IPS DF 6.9 (cell line): Measurements from ENCODE around the gene DLGAP1.
"Not testable (repeated sequence)": the region's sequence is repeated elsewhere in the genome, so short reads cannot be mapped to it uniquely, and the experiment has no call there.

Experiments used
- DNase-seq: peaks from one replicate; pipeline ENCODE4 v3.0.0-alpha.2; 2013; ENCODE audit warnings: low read depth, low spot score
- H3K27ac ChIP-seq: one replicate; pipeline ENCODE4 v1.5.1; 2013; ENCODE audit warnings: low read length, control low read depth
- H3K27me3 ChIP-seq: 2 replicates; pipeline ENCODE4 v1.6.1; 2013; ENCODE audit warnings: mild to moderate bottlenecking, low read length; ENCODE audit not compliant: control insufficient read depth, insufficient read depth
- H3K36me3 ChIP-seq: 2 replicates; pipeline ENCODE4 v1.6.1; 2013; ENCODE audit warnings: low read length; ENCODE audit not compliant: control insufficient read depth, insufficient read depth
- H3K4me1 ChIP-seq: 2 replicates; pipeline ENCODE4 v1.6.1; 2013; ENCODE audit warnings: low read length; ENCODE audit not compliant: control insufficient read depth, insufficient read depth
- H3K4me3 ChIP-seq: 2 replicates; pipeline ENCODE4 v1.5.1; 2013; ENCODE audit warnings: mild to moderate bottlenecking, low read length
- H3K9me3 ChIP-seq: 2 replicates; pipeline ENCODE4 v1.6.1; 2013; ENCODE audit warnings: low read length, inconsistent platforms; ENCODE audit not compliant: control insufficient read depth, insufficient read depth
- WGBS: extraction: QIAGEN DNeasy Blood & Tissue Kit; methylation state at CpG from one replicate; pipeline ENCODE4 v1.1.7; 2013; ENCODE audit warnings: mixed read lengths, missing lambda C conversion rate; ENCODE audit not compliant: insufficient read length, insufficient coverage; 5-methylcytosine and 5-hydroxymethylcytosine counted together

DLGAP1 gene

DNA sequence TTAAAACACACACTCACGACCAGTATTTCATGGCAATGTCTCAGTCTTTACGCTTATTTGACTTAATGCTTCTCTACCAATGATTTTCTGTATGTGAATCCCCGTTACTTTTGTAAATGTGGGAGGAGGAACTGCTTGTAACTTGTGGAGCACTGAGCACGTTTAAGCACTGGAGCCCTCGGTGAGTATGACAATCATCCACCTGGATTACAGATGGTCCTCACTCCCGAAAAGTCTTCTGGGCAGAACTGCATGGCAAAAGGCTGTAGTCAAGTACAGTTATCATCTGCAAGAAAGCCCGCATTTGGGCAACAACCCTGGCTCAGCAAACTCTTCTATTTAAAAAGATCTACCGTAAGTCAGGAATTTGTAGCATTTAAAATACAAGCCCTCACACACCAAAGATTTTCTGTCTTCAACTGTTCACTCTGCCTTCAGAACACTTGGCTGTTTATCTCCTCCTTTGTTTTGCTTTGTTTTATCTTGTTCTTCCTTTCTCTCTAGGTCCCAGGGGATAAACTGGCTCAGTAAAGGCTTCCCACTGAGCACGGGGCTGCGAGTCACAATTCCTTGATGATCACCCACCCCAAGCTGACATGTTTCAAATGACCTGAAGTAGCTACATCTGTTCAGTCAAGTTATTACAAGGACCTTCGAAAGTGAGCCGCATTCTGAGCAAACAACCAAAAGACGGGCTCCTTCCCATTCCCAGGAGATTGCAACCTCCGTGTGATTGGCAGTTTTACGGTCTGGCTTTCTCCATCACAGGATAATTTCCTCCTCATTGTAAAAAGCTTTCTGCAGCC lies 102.2 kb downstream of the DLGAP1 start:
- no peak overlapping the region for H3K4me3 ChIP-seq
- peaks cover 6% of the 10 kb centered on the region; the same call in 1 of the 2 replicates for H3K4me1 ChIP-seq
- no peak overlapping the region for H3K27ac ChIP-seq
- WGBS: no CpG with 5 or more reads among the region's 15 CpGs
- no peak for DNase-seq
- no peaks in the 10 kb centered on the region for H3K27me3 ChIP-seq
- H3K36me3 ChIP-seq: no peaks in the 10 kb centered on the region
- no peaks in the 10 kb centered on the region for H3K9me3 ChIP-seq

DNA sequence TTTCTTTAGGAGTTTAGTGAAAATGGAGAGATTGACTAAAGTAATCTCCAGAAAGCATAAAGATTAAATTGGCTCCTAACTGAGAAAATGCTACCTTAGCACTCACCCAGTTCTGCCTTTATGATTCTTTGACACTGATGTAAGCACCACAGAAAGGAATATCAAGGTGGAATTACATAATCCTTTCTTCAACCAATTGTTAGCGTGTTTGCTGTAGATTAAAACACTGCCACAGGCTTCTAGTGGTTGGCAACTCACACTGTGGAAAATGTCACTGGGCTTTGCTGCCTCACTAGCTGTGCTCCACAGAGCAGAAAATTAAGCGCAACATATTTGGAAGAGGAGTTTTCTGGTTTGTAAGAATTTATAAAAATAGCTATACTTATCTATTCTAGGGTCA lies 104.1 kb downstream of the DLGAP1 start:
- H3K4me3 ChIP-seq: no peak overlapping the region
- no peak for DNase-seq
- no peaks in the 10 kb centered on the region for H3K27me3 ChIP-seq
- peaks cover 6% of the 10 kb centered on the region; the same call in 1 of the 2 replicates for H3K4me1 ChIP-seq
- no CpG with 5 or more reads among the region's 2 CpGs for WGBS
- no peaks in the 10 kb centered on the region for H3K9me3 ChIP-seq
- H3K36me3 ChIP-seq: no peaks in the 10 kb centered on the region
- no peak overlapping the region for H3K27ac ChIP-seq

DNA sequence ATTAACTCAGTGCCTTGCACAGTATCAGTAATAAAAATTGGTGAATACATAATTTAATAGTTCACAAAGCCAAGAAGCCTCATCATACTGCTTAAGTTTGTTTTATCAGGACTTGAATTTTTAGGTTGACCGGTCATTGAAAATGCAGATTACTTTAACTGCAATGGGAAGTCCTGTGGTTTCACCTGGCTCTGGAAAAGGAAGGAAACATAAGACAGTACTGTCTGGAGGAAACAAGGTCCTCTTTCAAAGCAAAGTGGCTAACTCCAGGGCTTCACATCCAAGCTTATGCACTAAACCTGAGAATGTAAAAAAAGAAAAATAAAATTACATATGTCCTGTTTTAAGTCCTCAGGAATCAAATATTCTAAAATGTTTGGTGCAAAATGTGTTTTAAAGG lies 119.7 kb downstream of the DLGAP1 start:
- Histone ChIP-seq H3K9me3 (no peaks in the 10 kb centered on the region), H3K27me3 (no peaks in the 10 kb centered on the region), H3K36me3 (no peaks in the 10 kb centered on the region), H3K27ac (no peak overlapping the region), H3K4me3 (no peak overlapping the region), H3K4me1 (peaks cover 2% of the 10 kb centered on the region; the same call in 1 of the 2 replicates)
- no peak for DNase-seq
- no CpG with 5 or more reads among the region's 1 CpG for WGBS

DNA sequence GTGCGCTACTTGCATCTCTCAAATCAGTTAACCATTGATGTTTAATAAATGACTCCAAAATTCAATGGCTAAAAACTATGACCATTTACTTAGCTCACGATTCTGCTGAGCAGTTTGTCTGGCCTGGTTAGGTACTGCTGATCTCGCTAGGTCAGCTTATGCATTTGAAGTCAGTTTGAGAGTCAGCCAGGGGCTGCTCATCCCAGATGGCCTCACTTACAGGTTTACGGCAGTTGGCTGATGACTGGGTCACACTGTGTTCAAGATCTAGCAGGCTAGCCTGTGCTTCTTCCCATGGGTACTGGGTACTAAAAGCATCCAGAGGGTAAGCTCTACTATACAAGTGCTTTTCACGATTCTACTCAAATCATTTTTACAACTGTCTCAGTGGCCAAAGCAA lies 122.1 kb downstream of the DLGAP1 start:
- Histone ChIP-seq H3K9me3 (no peaks in the 10 kb centered on the region), H3K27ac (no peak overlapping the region), H3K4me3 (no peak overlapping the region), H3K36me3 (no peaks in the 10 kb centered on the region), H3K27me3 (no peaks in the 10 kb centered on the region), H3K4me1 (peaks cover 3% of the 10 kb centered on the region)
- no peak for DNase-seq
- WGBS: no CpG with 5 or more reads among the region's 5 CpGs

DNA sequence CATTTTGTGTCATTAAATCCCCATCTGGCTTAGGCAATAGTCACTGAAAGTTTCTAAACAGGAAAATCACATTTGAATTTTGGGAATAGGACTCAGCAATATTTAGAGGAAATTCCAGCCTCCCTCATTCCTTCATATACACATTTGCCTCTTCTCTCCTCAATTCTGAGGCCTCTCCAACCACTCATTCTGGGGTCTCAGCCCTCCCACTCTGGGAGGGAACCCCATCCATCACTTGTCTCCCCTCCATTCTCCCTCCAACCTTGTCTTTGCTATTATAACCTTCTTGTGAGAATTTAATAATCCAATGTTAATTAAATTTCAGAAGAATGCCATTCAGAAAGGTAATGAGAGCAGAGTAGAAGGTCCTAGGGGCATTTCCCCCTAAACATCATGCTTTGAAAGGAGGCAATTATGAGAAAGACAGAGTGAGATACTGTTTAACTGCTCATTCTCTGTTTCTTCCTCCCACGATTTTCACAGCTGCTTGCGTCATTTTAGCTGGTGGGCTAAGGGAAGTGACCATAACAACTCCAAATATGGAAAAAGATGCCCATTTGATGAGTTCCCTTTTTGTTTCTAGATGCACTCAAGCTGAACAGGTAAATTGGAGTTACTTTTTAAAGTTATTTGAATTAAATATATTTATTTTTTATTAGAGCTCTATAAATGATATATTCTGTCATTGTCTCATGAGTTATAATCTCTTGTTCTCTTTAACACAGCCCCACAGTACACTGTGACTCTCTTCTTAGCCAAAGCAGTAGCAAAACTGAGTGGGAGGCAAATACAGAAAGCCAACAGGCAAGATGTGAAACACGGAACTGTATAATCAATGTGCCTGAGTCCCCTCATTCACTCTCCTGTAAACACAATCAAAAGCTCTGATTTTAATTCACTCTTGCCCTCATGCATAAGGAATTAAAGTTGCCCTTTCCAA lies 135.1 kb downstream of the DLGAP1 start:
- no CpG with 5 or more reads among the region's 3 CpGs for WGBS
- H3K4me1 ChIP-seq: 0 out of 2 replicates have a peak, but pooled peaks cover 1% of the 10 kb centered on the region
- H3K36me3 ChIP-seq: no peaks in the 10 kb centered on the region
- H3K27ac ChIP-seq: no peak overlapping the region
- no peak for DNase-seq
- no peaks in the 10 kb centered on the region for H3K27me3 ChIP-seq
- H3K9me3 ChIP-seq: no peaks in the 10 kb centered on the region
- no peak overlapping the region for H3K4me3 ChIP-seq

DNA sequence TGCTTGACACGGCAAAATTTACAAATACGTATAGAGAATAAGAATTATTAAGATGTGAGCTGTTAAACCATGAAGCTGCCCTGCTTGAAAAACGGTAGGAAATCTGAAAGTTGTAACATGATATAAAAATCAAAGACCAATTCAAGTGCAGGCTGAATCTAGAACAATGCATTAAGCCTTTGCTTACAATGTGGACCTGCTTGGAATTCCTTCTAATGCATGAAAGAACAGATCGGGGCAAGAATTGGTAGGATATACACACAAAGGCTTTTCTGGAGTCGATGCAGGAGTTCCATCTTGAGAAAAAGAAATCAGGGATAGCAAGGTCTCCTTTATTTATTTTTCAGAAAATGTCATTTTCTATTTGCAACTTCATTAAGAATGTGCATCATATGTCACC lies 136.8 kb downstream of the DLGAP1 start:
- no peaks in the 10 kb centered on the region for H3K36me3 ChIP-seq
- WGBS: no CpG with 5 or more reads among the region's 5 CpGs
- H3K9me3 ChIP-seq: no peaks in the 10 kb centered on the region
- H3K27ac ChIP-seq: no peak overlapping the region
- H3K4me3 ChIP-seq: no peak overlapping the region
- DNase-seq: no peak
- no peaks in the 10 kb centered on the region for H3K27me3 ChIP-seq
- 0 out of 2 replicates have a peak, but pooled peaks cover 1% of the 10 kb centered on the region for H3K4me1 ChIP-seq

DNA sequence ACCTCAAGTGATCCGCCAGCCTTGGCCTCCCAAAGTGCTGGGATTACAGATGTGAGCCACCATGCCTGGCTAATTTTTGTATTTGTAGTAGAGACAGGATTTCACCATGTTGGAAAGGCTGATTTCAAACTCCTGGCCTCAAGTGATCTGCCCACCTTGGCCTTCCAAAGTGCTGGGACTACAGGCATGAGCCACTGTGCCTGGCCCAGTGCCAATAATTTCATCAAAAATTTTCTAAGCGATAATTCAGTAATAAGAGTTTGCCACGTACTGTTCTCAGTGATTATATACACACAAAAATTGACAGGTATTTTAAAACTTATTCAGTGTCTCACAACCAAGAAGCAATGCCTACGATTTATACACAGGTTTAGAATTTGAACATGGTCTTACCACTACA lies 143.2 kb downstream of the DLGAP1 start:
- not testable (repeated sequence) for H3K9me3 ChIP-seq

DNA sequence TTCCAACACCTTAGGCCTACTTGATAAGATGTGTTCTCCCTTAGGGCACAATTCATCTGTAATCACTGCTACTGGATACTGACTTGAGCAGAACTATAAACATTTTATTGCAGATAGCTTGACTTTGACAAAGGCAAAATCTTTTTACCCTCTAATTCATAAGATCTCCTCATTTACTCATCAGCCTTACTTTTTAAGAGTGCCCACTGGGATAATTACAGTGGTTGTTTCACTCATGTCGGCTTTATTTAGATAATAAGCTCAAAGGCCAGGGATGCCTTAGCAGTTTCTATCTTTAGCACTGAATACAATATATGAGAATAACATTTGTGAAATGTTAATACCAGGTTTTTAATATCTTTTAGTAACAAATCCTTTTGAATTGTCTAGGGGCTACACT lies 144.0 kb downstream of the DLGAP1 start:
- no peak for DNase-seq
- H3K4me3 ChIP-seq: no peak overlapping the region
- no peaks in the 10 kb centered on the region for H3K9me3 ChIP-seq
- no CpG with 5 or more reads among the region's 1 CpG for WGBS
- no peaks in the 10 kb centered on the region for H3K4me1 ChIP-seq
- H3K27ac ChIP-seq: no peak overlapping the region
- no peaks in the 10 kb centered on the region for H3K27me3 ChIP-seq
- no peaks in the 10 kb centered on the region for H3K36me3 ChIP-seq

More for the DNA sequence above, 143.2 kb downstream of the DLGAP1 start:
- H3K4me1 ChIP-seq, H3K27me3 ChIP-seq, DNase-seq, H3K27ac ChIP-seq, H3K36me3 ChIP-seq, H3K4me3 ChIP-seq: not testable (repeated sequence)
- no CpG with 5 or more reads among the region's 4 CpGs for WGBS

DNA sequence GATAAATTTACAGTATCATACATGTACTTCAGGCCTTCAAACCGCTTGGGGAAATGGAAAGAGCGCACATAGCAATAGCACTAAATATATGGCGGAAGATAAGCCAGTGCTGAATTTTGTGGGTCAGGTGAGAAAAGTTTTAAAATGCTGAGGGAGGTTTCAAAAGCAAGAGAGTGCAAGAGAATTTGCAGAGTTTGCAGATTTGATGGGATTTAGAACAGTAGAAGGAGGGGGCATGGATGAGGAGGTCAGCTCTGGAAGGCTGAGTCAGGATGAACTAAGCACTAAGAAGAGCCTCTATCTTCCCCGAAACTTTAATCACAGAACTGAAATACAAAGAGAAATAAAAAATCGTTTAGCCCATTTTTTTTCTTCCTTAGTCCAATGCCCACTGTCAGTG lies 145.9 kb downstream of the DLGAP1 start:
- Histone ChIP-seq H3K4me1 (no peaks in the 10 kb centered on the region), H3K4me3 (no peak overlapping the region), H3K36me3 (no peaks in the 10 kb centered on the region), H3K27ac (no peak overlapping the region), H3K27me3 (no peaks in the 10 kb centered on the region), H3K9me3 (no peaks in the 10 kb centered on the region)
- no peak for DNase-seq
- WGBS: no CpG with 5 or more reads among the region's 5 CpGs

DNA sequence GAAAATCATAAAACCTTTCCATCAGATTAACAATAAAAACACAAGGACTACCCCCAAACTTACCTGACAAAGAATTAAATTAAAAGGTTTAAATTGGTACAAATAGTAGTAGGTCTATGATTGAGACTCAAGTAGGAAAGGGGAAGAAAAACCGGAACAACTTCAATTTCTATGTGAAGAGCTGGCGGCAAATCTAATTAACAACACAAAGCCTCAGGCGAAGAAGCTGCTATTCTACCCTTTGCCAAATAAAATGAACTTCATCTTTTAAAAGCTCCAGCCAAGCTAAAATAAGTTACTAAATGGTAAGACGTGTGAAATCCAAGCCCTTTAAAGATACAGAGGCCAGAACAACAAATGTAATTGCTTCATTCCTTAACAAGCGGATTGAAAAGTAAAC lies 146.5 kb downstream of the DLGAP1 start:
- no peak overlapping the region for H3K4me3 ChIP-seq
- H3K27me3 ChIP-seq: no peaks in the 10 kb centered on the region
- no peak overlapping the region for H3K27ac ChIP-seq
- no CpG with 5 or more reads among the region's 5 CpGs for WGBS
- H3K9me3 ChIP-seq: no peaks in the 10 kb centered on the region
- H3K36me3 ChIP-seq: no peaks in the 10 kb centered on the region
- DNase-seq: no peak
- no peaks in the 10 kb centered on the region for H3K4me1 ChIP-seq
